DOHH2 (cell line): Measurements from ENCODE around the gene AKAP8L.

Source experiments
- EZH2phosphoT487 ChIP-seq: fragments of 200-600 bp; sonication (generic); IDR thresholded peaks from 2 replicates; pipeline ENCODE4 v1.6.1; 2017; ENCODE audit warnings: borderline replicate concordance, mild to moderate bottlenecking, antibody characterized with exemption, low read length, moderate library complexity, mixed read lengths
- TF ChIP-seq, protein P1 (sequence below): fragments of 200-600 bp; sonication (generic); IDR thresholded peaks from one replicate; pipeline ENCODE4 v1.5.1; 2014; ENCODE audit warnings: antibody characterized with exemption, mild to moderate bottlenecking, low read depth, low read length; ENCODE audit not compliant: poor library complexity, severe bottlenecking

DNA sequence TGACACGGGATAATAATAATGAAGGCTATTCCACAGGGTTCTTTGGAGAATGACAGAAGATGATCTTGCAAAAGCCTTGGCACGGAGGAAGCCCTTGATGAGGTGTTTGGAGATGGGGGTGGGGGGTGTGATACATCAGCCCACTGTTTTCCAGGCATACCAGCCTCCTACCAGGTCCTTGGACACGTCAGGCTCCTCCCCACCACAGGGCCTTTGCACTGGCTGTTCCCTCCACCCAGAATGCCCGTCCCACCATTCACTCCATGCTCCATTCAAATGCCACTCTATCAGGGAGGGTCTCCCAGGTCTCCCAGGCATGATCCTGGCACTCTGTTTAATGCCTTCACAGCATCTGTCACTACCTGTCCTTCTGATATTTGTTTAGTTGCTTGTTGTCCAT lies 28.3 kb upstream of the AKAP8L start:
- TF ChIP-seq, protein P1, sequence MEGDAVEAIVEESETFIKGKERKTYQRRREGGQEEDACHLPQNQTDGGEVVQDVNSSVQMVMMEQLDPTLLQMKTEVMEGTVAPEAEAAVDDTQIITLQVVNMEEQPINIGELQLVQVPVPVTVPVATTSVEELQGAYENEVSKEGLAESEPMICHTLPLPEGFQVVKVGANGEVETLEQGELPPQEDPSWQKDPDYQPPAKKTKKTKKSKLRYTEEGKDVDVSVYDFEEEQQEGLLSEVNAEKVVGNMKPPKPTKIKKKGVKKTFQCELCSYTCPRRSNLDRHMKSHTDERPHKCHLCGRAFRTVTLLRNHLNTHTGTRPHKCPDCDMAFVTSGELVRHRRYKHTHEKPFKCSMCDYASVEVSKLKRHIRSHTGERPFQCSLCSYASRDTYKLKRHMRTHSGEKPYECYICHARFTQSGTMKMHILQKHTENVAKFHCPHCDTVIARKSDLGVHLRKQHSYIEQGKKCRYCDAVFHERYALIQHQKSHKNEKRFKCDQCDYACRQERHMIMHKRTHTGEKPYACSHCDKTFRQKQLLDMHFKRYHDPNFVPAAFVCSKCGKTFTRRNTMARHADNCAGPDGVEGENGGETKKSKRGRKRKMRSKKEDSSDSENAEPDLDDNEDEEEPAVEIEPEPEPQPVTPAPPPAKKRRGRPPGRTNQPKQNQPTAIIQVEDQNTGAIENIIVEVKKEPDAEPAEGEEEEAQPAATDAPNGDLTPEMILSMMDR: no peak
- no peak for TF ChIP-seq EZH2phosphoT487
